ENCODE results near the gene LELP1.

The LELP1 gene

DNA sequence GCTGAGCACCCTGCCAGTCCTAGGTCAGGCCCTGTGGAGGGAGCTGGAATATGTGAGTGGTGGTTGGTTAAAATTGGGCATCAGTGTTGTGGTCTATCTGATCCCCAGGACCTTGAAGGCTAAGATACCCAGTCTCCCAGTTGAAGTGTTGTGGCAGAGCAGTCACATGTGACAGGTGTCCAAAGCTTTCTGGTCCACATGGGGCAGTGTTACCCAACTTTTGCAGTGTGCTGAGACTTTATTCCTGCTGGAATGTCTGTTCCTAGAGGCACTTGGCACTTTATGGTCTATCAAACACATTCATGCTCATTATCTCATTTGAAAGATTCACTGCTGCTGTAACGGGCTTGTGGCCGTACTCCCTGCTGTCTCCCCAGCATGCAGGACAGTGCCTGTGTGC lies 35.3 kb downstream of the LELP1 start:
- TF ChIP-seq, protein P1, sequence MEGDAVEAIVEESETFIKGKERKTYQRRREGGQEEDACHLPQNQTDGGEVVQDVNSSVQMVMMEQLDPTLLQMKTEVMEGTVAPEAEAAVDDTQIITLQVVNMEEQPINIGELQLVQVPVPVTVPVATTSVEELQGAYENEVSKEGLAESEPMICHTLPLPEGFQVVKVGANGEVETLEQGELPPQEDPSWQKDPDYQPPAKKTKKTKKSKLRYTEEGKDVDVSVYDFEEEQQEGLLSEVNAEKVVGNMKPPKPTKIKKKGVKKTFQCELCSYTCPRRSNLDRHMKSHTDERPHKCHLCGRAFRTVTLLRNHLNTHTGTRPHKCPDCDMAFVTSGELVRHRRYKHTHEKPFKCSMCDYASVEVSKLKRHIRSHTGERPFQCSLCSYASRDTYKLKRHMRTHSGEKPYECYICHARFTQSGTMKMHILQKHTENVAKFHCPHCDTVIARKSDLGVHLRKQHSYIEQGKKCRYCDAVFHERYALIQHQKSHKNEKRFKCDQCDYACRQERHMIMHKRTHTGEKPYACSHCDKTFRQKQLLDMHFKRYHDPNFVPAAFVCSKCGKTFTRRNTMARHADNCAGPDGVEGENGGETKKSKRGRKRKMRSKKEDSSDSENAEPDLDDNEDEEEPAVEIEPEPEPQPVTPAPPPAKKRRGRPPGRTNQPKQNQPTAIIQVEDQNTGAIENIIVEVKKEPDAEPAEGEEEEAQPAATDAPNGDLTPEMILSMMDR (IDR thresholded peaks at IDR 0.05; ENCODE audit: low read depth, low read length), result no peak
- DNase-seq (ENCODE audit: low read depth in 2 of 2), result no peak
- no peak overlapping the region for H3K4me3 ChIP-seq (replicated peaks in 1 of 2; ENCODE audit: low read depth in 2 of 2, low read length in 2 of 2)

DNA sequence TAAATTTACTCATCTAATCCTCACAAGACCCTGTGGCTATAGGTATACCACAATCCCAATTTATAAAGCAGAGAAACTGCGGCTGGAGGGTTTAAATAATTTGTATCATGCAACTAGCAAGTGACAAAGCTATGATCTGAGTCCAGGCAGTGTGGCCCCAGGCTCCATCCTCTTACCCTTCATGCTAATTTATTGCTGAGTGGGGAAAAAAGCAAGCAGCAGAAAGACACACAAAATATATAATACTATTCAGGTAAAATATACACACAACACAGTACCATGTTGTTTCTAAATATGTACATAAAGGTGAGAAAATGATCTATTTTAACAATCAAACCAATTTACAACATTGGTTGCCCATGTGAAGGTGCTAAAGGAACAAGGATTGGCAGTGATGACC lies 38.9 kb downstream of the LELP1 start:
- TF ChIP-seq, protein P1 (IDR thresholded peaks at IDR 0.05; ENCODE audit: low read depth, low read length), result no peak
- no peak for DNase-seq (ENCODE audit: low read depth in 2 of 2)

DNA sequence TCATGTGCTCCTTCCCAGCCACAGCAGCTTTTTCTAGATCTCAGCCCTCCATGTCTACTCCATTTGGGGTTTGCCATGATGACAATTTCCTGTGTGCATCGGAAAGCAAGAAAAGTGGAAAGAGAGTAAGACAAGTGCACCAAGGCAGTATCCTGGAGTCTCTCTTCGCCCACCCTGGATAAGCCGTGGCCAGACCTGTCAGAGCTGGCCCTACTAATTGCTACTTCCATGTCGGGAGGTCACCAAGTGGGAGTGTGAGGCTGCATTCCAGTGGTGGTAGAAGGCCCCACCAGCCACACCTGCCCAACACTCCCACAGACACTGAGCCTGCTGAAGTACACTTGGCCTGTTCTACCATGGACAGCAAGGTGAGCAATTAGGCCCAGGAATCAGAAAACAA lies 42.2 kb downstream of the LELP1 start:
- no peak overlapping the region for H3K4me3 ChIP-seq (replicated peaks in 1 of 2; ENCODE audit: low read depth in 2 of 2, low read length in 2 of 2)
- TF ChIP-seq, protein P1 (IDR thresholded peaks at IDR 0.05; ENCODE audit: low read depth, low read length), result no peak
- DNase-seq (ENCODE audit: low read depth in 2 of 2), result no peak

More for the DNA sequence above, 38.9 kb downstream of the LELP1 start:
- no peak overlapping the region for H3K4me3 ChIP-seq (replicated peaks in 1 of 2; ENCODE audit: low read depth in 2 of 2, low read length in 2 of 2)

DNA sequence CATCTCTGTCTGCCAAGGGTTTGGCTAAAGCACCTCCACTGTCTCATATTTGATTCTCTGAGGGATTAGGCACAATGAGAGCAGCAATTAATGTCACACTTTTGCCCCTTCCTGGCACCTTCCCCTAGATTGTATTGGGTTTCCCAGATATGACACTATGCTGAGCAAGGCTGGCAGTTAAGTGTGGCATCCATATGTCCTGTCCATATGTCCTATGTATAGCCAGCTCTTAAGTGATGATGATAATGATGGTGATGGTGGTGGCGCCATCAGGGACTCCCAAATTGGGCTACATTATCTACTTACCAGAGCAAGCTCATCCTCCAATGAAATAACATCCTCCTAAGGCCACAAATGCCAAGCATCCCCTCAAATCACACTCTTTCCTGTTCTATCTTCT lies 42.8 kb downstream of the LELP1 start:
- TF ChIP-seq, protein P1 (IDR thresholded peaks at IDR 0.05; ENCODE audit: low read depth, low read length), result no peak

DNA sequence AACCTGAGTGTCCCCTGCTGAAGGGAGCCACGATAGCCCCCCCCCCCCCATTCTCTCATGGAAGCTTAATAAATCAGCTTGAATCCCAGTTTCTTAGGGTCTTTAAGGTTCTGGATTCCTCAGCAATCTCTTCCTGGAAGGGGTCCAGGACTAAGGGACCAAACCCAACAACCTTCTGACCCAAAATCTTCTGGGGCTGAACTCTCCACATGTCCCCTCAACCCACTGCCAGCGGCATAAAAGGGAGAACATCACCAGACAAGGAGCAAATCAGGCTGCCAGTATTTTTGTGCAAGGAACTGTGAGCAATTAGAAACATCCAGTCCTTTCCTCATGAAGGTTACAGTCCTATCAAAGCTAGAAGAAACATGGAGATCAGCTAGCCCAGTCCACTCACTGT lies 43.6 kb downstream of the LELP1 start:
- TF ChIP-seq, protein P1 (IDR thresholded peaks at IDR 0.05; ENCODE audit: low read depth, low read length), result no peak
- no peak overlapping the region for H3K4me3 ChIP-seq (replicated peaks in 1 of 2; ENCODE audit: low read depth in 2 of 2, low read length in 2 of 2)
- no peak for DNase-seq (ENCODE audit: low read depth in 2 of 2)

More for the DNA sequence above, 42.8 kb downstream of the LELP1 start:
- no peak for DNase-seq (ENCODE audit: low read depth in 2 of 2)
- no peak overlapping the region for H3K4me3 ChIP-seq (replicated peaks in 1 of 2; ENCODE audit: low read depth in 2 of 2, low read length in 2 of 2)

DNA sequence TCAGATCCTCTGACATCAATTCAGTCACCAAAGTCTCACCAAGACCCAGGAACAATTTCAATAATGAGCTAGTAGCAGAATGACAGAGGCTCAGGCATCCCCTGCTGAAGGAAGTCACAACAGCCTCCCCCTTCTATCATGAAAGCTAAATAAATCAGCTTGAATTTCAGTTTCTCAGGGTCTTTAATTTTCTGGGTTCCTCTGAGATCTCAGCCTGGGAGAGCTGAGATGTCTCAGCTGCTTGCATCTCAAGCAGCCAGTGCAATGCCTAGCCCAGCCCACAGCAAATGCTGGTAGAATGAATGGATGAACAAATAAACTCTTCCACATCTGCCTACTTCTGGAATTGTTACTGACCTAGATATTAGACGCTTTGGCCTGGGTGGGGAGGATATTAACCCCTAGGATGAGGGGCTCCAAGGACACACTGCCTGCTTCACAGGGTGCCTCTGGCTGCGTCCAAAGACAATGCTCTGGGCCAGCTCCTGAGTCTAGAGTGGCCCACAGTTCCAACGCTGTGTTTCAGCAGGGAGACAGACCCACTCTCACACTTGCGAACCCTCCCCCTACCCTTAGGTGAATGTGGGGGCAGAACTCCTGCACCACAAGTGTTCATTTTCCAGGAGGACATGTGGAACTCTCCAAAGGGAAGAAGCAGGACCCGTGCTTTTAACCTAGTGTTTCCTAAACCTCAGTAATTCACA lies 45.1 kb downstream of the LELP1 start:
- TF ChIP-seq, protein P1 (IDR thresholded peaks at IDR 0.05; ENCODE audit: low read depth, low read length), result no peak
- DNase-seq (ENCODE audit: low read depth in 2 of 2), result no peak
- H3K4me3 ChIP-seq (replicated peaks in 1 of 2; ENCODE audit: low read depth in 2 of 2, low read length in 2 of 2), result no peak overlapping the region

DNA sequence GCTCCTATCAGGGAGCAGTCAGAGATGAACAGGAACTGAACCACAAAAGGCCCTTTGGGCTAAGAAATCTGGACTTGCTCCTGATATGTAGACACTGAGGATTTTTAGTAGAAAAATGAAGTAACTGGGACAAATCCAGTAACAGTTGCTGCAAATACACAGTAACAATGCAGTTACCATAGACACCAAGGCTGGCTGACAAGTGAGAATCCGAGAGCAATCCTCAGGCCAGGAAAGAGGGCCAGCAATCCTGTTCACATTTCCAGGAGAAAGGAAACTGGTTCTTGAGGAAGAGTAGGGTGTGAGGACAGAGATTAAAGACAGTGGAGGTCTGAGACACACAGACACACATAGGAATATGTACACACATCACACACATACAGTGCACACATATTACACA lies 46.9 kb downstream of the LELP1 start:
- no peak for DNase-seq (ENCODE audit: low read depth in 2 of 2)
- no peak overlapping the region for H3K4me3 ChIP-seq (replicated peaks in 1 of 2; ENCODE audit: low read depth in 2 of 2, low read length in 2 of 2)
- TF ChIP-seq, protein P1 (IDR thresholded peaks at IDR 0.05; ENCODE audit: low read depth, low read length), result no peak

Measured in cardiac fibroblast (primary cell).